H7 (cell line): Measurements from ENCODE around the gene GLRX2. TPM values are rescaled to one million over a fixed set of nuclear protein-coding genes. Genes with fewer than 3 reads are reported as not detected.
A peak's percentile ranks its signal among the peaks of the same experiment; 100 is the strongest.
"Not testable (repeated sequence)": the region's sequence is repeated elsewhere in the genome, so short reads cannot be mapped to it uniquely, and the experiment has no call there.

Experiments
- DNase-seq: peaks from one replicate; pipeline ENCODE4 v3.0.0; 2012
- H3K27me3 ChIP-seq: 2 replicates; pipeline ENCODE4 v1.6.0; 2011; ENCODE audit warnings: mild to moderate bottlenecking, low read length; ENCODE audit not compliant: control insufficient read depth, insufficient read depth
- H3K36me3 ChIP-seq: replicated peaks from 2 replicates; pipeline ENCODE4 v1.5.1; 2011; ENCODE audit warnings: low read length; ENCODE audit not compliant: control insufficient read depth, insufficient read depth
- H3K4me3 ChIP-seq: 2 replicates; pipeline ENCODE4 v1.5.1; 2011; ENCODE audit warnings: low read depth, mild to moderate bottlenecking, control low read depth, low read length, moderate library complexity; ENCODE audit not compliant: insufficient read depth
- total RNA-seq: library from RNA; depleted of rRNA; stranded (reverse); fragments of >200 nt; shearing (Covaris generic); gene quantifications from 2 replicates; pipeline ENCODE4 v1.2.3, GENCODE V29; 2014

The GLRX2 gene
- total RNA-seq, 1 experiment from 2014 or later, result 14.6 TPM

- no peak overlapping the region for H3K4me3 ChIP-seq
- H3K27me3 ChIP-seq, result peaks cover 1% of the 10 kb centered on the region; the same call in 1 of the 2 replicates
- no peak for DNase-seq
- H3K36me3 ChIP-seq, result no peaks in the 10 kb centered on the region
Observed at GRCh38 chr1:193118803-193119730, 13.9 kb upstream of the GLRX2 start.

DNA sequence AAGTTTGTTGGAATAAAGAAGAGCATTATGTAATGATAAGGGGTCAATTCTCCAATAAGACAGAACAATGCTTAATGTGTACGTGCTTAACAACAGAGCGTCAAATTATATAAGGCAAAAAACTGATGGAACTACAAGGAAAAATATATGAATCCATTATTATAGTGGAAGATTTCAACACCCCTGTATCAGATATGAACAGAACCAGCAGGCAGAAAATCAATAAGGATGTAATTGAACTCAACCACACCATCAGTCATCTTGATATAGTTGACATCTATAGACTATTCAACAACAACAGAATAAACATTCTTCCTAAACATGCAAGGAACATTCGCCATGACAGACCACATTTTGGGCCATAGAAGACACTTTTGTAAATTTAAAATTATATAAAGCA lies 13.0 kb upstream of the GLRX2 start:
- Histone ChIP-seq H3K36me3 (no peaks in the 10 kb centered on the region), H3K4me3 (no peak overlapping the region), H3K27me3 (peaks cover 1% of the 10 kb centered on the region; the same call in 1 of the 2 replicates)
- no peak for DNase-seq

GRCh38 chr1:193117167-193117566 lies 12.0 kb upstream of the GLRX2 start:
- not testable (repeated sequence) for H3K4me3 ChIP-seq, H3K27me3 ChIP-seq, DNase-seq, H3K36me3 ChIP-seq

GRCh38 chr1:193115629-193116227 lies 10.5 kb upstream of the GLRX2 start:
- no peaks in the 10 kb centered on the region for H3K36me3 ChIP-seq
- DNase-seq, result no peak
- H3K27me3 ChIP-seq, result peaks cover 1% of the 10 kb centered on the region; the same call in 1 of the 2 replicates
- no peak overlapping the region for H3K4me3 ChIP-seq

- no peaks in the 10 kb centered on the region for H3K36me3 ChIP-seq
- H3K4me3 ChIP-seq, result no peak overlapping the region
- no peaks in the 10 kb centered on the region for H3K27me3 ChIP-seq
- no peak for DNase-seq
Observed at GRCh38 chr1:193114485-193115095, 9.4 kb upstream of the GLRX2 start.

GRCh38 chr1:193113992-193114332 lies 8.7 kb upstream of the GLRX2 start:
- no peaks in the 10 kb centered on the region for H3K36me3 ChIP-seq
- no peaks in the 10 kb centered on the region for H3K27me3 ChIP-seq
- no peak overlapping the region for H3K4me3 ChIP-seq
- no peak for DNase-seq

- H3K4me3 ChIP-seq, result no peak overlapping the region
- DNase-seq, result peak; percentile 29
- H3K27me3 ChIP-seq, result no peaks in the 10 kb centered on the region
- no peaks in the 10 kb centered on the region for H3K36me3 ChIP-seq
Observed at GRCh38 chr1:193113258-193113991, 8.2 kb upstream of the GLRX2 start.

DNA sequence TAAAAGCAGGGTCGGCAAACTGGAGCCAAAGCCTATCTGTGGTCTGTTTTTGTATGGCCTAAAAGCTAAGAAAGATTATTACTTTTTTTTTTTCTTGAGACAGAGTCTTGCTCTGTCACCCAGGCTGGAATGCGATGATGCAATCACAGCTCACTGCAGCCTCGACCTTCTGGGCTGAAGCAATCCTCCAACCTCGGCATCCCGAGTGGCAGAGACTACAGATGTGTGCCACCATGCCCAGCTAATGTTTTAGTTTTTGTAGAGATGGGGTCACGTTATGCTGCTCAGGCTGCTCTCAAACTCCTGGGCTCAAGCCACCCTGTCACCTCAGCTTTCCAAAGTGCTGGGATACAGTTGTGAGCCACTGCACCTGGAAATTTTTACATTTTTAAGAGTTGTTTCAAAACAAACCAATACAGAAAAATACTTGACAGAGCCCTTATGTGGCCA lies 6.5 kb upstream of the GLRX2 start:
- DNase-seq, result no peak
- Histone ChIP-seq H3K27me3 (no peaks in the 10 kb centered on the region), H3K4me3 (no peak overlapping the region), H3K36me3 (no peaks in the 10 kb centered on the region)

- DNase-seq, result no peak
- Histone ChIP-seq H3K27me3 (no peaks in the 10 kb centered on the region), H3K36me3 (no peaks in the 10 kb centered on the region), H3K4me3 (no peak overlapping the region)
Observed at GRCh38 chr1:193110864-193111263, 5.7 kb upstream of the GLRX2 start.

DNA sequence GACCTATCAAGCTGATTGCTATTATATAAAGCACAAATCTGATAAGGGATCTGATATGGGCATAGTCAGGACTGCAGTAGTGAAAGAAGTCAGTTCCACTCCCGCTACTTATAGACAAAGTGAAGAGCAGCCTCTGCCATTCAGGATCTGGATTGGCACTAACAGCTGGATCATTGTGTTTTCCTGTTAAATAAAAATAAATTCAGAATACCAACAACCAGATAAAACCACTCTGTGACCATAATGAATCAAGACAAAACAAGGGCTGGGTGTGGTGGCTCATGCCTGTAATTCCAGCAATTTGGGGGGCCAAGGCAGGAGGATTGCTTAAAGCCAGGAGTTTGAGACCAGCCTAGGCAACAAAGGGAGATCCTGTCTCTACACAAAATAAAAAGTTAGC lies 5.0 kb upstream of the GLRX2 start:
- Histone ChIP-seq H3K4me3 (no peak overlapping the region), H3K27me3 (no peaks in the 10 kb centered on the region), H3K36me3 (no peaks in the 10 kb centered on the region)
- no peak for DNase-seq

GRCh38 chr1:193109619-193110018 lies 4.4 kb upstream of the GLRX2 start:
- DNase-seq, result no peak
- Histone ChIP-seq H3K36me3 (no peaks in the 10 kb centered on the region), H3K27me3 (peaks cover 2% of the 10 kb centered on the region; the same call in 1 of the 2 replicates), H3K4me3 (no peak overlapping the region)

DNA sequence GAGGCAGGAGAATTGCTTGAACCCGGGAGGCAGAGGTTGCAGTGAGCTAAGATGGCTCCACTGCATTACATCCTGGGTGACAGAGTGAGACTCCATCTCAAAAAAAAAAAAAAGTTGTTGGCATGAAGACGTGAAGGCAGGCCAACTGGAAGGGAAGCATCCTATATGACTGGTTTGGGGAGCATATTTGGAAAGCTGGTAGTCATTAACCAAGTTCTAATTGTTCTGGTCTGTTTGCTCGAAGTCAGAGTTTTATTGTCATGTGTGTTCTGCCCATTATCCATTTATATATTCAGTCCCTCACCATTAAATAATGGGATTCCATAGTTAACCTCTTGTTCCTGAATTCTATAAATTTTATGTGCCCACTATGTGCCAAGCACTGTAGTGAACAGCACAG lies 3.3 kb upstream of the GLRX2 start:
- H3K27me3 ChIP-seq, result peaks cover 11% of the 10 kb centered on the region
- no peak for DNase-seq
- no peaks in the 10 kb centered on the region for H3K36me3 ChIP-seq
- no peak overlapping the region for H3K4me3 ChIP-seq

DNA sequence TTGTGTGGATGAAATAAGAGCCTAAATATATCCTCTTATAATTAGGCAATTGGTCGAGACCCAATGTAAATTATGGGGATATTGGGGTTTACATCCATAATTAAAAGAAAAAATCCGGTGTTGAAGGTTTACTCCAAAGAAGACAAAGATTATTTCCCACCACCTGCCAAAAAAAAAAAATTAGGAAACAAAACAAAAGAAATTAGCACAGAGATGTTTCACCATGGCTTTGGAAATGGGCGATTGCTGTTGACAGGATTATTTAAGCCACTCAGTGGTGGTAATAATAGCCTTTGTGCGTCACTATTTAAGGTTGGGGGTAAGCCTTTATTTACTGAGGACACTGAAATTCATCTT lies 585 bp upstream of the GLRX2 start:
- H3K36me3 ChIP-seq, result no peaks in the 10 kb centered on the region
- DNase-seq, result no peak
- peak overlapping the region; percentile 84 for H3K4me3 ChIP-seq
- H3K27me3 ChIP-seq, result peaks cover 11% of the 10 kb centered on the region

GRCh38 chr1:193104502-193104906 lies 710 bp downstream of the GLRX2 start:
- H3K27me3 ChIP-seq, result peaks cover 11% of the 10 kb centered on the region
- DNase-seq, result peak; percentile 70
- peak overlapping the region; percentile 84 for H3K4me3 ChIP-seq
- H3K36me3 ChIP-seq, result no peaks in the 10 kb centered on the region
